HG03354 (cell line): ENCODE results near the gene WNT9A.
"Not testable (repeated sequence)": the region's sequence is repeated elsewhere in the genome, so short reads cannot be mapped to it uniquely, and the experiment has no call there.

Source experiments
- ATAC-seq: cut with Tn5 transposase; IDR thresholded peaks from one replicate; pipeline ENCODE4 v1.9.1; 2021; ENCODE audit warnings: mild to moderate bottlenecking; ENCODE audit not compliant: unreplicated experiment, poor library complexity, severe bottlenecking

The WNT9A gene

DNA sequence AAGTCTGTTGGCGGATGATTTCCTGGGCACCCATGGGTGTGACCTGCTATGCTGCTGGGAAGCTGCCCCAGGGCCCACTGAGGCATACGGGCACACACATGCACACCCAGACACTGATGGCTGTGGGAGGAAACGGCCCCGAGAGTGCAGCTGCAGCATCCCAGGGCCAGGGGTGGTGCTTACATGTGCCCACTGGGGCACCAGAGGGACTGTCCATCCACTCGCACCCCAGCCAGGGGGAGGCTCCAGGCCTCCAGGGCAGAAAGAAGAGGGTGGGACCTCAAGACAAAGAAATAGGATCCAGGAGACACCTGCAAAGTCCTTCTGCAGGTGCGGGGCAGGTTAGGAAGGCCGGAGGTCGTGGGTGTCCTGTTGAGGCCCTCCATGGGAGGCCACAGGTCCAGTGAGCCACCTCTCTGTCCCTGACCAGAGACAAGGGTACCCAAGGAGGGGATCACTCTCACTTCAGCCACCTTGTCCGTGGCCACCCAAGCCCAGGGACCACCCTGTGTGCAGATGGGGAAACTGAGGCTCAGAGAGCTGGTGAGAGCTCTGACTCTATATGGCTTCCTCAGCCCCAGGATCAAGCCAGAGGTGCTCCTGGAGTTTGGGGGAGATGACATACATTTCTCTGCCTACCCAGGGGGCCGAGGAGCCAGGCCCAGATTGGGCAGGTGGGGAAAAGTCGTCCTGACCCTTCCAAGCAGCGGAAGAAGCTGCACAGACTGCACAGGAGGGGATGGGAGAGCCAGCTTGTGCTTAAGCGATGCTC, 57.1 kb downstream of the WNT9A start:
- no peak for ATAC-seq

DNA sequence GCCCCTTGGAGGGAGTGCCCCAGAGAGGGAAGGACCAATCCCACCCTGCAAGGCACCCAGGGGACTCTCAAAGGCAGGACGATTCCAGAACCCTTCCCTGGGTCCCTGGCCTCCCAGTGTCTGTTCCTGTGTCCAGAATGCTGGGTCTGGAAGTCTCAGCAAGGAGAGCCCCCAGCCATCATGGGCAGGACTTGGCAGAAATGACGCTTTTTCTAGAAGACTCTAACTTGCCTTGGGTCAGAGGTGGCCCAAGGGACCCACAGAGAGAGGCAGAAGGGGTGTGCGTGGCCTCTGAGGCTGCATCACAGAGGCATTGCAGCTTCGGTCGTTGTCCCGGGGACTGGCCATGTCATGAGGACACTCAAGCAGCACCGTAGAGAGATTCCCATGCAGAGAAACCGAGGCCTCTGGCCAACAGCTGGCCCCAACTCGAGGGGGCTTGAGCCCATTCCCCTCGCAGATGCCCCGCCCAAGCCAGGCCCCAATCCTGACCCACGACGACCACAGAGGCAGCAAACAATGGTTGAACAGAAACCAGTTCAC, 57.8 kb downstream of the WNT9A start:
- no peak for ATAC-seq

DNA sequence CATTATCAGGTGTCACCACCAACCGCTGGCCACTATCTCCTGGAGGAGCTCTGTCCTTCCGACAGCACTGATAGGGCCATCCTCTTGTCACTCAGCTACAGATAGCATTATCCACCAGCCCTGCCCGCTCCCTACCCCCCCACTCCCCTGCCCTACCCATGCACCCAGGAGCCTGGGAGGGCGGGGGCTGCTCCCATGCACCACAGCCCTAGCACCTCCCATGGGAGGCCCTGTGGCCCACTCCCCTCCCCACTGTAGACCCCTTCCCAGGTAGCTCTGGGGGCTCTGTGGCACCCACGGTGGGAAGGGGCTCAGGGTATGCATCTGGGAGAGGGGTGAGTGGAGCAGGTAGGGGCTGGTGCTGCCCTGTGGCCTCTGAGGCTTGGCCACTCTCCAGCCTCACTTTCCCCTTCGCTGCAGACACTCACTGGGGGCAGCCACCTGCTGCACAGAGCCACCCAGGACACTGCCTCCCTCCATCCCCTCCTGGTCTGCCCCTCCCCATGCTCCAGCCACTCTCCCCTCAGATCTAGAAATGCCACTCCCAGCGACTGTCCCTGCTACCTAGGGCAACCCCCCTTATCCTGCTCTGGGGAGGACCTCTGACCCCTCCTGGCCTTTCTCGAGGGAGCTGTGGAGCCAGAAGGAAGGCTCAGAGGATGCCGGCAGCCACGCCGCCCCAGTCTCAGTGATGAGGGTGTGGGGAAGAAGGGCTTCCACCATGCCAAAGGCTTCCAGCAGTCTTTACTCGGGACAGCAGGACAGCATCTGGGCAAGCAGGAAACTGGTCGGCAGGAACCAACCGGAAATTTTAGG, 58.5 kb downstream of the WNT9A start:
- ATAC-seq = no peak

- no peak for ATAC-seq
Observed at GRCh38 chr1:227888404-227889046, 59.2 kb downstream of the WNT9A start.

DNA sequence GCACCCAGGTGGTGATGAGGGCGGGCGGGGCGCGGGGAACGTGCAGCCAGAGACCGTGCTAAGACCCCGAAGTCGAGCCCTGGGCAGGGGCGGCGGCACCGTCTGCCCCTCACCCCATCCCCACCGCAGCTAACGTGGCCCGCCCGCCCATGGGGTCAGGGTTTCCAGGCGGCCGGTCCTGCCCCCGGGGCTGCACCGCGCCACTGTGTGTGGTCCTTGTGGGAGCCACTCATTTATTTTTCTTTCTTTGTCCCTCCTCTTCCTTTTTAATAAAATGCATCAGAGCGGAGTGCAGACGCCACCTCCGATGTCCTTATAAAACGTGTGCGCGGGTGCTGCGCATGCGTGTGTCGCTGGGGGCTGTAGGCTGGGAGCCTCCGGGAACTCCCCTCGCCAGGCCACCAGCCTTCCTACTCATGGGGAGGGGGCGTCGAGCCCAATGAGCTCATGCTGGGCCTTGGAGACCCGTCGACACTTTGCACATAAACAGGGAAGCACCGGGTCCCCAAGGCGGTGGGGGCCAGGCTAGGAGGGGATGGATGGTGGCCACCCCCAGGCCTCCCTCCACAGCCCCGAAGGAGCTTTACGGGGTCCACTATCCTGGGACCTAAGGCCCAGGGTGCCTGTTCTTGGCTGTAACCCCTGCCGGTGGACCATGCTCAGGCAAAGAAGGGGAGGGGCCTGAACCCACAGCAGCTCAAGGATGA, 59.9 kb downstream of the WNT9A start:
- ATAC-seq = no peak

DNA sequence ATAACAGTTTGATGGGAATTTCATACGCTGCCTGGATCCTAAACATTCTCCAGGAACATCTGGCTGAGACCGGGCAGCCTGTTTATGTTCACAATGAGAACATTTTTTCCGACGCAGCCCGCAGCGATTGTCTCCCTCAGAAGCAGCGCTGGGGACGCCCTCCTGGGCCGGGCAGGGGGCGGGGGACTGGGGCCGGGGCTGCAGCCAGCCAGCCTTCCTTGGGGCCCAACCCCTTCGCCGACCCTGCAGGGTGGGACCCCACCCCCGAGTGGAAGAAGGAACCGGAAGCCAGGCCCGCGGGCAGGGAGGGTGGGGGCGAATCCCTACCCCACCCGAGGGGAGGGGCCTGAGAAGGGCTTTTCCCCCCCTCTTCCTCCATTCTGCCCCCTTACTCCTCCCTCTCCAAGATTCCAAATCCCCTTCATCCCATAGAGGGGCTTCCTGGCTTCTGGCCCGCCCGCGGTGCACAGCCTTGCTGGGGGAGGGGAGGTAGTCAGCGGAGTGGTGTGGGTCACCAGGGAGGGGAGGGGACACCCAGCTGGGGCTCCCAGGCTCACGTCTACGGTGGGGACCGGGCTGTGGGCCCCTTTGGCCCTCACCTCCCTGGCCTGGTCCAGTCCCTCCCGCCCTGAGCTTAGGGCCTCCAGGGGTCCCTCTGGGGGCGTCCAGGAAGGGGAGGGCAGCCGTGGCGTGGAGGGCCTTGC, 60.6 kb downstream of the WNT9A start:
- no peak for ATAC-seq

GRCh38 chr1:227886503-227886961, 61.2 kb downstream of the WNT9A start:
- ATAC-seq = no peak

- no peak for ATAC-seq
Observed at GRCh38 chr1:227885648-227886502, 61.9 kb downstream of the WNT9A start.

- ATAC-seq = no peak
Observed at GRCh38 chr1:227885135-227885647, 62.5 kb downstream of the WNT9A start.

DNA sequence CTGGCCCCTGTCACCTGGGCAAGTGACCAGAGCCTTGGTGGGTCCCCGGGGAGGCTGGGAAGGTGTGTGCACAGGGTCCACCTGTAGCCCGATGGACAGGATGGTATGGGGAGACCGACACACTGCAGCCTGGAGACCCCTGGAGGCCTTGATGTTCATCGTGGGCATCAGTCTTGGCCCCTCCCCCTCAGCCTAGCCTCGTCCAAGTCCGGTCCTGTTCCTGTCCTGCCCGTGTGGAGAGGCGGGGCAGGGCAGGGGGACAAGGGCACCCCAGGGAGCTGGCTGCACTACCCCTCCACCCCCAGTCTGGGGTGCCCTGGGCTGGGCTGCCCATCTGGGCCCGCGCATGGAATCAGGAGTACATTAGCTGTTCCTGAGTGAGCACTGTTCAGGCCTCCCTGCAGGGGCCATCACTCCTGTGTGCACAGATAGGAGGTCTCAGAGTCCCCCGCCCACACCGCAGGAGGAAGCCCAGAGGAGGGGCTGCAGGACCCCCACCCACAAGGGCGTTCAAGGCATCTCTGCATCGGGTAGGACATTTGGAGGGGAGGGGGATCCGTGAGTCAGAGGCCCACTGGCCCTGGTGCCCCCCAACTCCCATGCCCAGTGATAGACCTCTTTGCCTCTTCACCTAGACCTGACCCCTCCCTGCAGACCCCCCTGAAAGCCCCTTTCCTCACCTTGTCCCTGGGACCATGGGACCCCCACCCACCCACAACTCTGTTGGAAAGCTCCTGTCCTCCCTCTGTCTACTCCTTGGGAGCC, 63.2 kb downstream of the WNT9A start:
- no peak for ATAC-seq

DNA sequence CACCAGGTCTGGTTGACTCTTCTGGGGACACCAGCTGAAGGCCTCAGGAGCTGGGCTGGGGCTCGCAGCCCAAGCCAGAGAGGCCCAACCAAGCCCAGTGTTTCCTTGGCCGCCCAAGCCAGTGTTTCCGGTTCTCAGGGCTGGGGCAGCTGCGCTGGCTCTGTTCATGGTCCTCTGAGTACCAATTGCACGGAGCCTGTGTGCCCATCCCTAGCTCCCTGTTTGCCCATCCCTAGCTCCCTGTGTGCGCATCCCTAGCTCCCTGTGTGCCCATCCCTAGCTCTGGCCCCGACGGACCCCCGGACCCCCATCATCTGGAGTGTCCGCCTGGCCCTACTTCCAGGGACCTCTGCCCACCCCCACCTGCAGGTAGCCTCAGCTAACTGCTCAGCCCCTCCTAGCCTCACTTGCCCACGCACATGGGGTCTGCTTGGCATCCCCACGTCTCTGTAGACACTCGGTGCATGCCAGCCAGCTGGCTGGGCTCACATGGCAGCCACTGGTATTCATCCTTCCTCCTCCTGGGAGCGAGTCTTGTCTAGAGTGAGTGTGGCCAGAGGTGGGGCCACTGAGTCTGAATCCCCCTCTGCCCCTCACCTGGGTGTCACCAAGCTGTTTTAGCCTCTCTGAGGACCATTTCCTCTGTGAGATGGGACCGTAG, 64.0 kb downstream of the WNT9A start:
- ATAC-seq = no peak

DNA sequence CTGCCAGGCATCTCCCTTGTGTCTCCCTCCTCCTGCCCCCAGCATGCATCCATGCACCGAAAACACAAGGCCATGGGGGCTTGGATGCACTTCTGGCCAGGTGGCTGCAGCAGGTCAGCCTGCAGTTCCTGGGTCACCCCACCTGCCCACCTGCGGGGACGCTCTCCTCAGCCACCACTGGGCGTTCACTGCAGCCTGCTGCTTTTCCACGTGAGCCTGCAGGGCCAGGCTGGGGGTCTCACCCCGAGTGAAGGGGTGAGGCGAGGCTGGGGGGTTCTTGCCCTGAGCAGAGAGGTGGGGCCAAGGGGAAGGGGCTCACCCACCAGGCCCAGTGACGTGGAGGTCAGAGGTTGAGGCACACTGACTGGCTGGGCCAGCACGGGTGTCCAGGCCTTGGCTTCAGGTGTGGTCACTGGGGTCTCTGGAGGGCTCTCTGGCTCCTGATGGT, 64.6 kb downstream of the WNT9A start:
- ATAC-seq = no peak

- ATAC-seq = no peak
Observed at GRCh38 chr1:227880342-227880924, 67.3 kb downstream of the WNT9A start.

DNA sequence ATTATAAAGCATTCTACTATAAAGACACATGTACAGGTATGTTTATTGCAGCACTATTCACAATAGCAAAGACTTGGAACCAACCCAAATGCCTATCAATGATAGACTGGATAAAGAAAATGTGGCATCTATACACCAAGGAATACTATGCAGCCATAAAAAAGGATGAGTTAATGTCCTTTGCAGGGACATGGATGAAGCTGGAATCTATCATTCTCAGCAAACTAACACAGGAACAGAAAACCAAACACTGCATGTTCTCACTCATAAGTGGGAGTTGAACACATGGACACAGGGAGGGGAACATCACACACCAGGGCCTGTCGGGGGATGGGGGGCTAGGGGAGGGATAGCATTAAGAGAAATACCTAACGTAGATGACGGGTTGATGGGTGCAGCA, 69.9 kb downstream of the WNT9A start:
- not testable (repeated sequence) for ATAC-seq

DNA sequence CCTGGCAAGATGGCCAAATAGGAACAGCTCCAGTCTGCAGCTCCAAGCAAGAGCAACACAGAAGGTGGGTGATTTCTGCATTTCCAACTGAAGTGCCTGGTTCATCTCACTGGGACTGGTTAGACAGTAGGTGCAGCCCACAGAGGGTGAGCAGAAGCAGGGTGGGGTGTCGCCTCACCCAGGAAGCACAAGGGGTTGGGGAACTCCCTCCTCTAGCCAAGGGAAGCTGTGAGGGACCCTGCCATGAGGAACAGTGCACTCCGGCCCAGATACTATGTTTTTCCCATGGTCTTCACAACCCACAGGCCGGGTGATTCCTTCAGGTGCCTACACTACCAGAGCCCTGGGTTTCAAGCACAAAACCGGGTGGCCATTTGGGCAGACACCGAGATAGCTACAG, 75.8 kb downstream of the WNT9A start:
- not testable (repeated sequence) for ATAC-seq

GRCh38 chr1:227870366-227870765, 77.4 kb downstream of the WNT9A start:
- no peak for ATAC-seq
